HG02885 (cell line): ENCODE measurements around the gene INPP4B.
A peak's percentile ranks its signal among the peaks of the same experiment; 100 is the strongest.

Experiments
- ATAC-seq: cut with Tn5 transposase; IDR thresholded peaks from one replicate; pipeline ENCODE4 v1.9.1; 2021; ENCODE audit warnings: mild to moderate bottlenecking; ENCODE audit not compliant: unreplicated experiment, poor library complexity

The INPP4B gene

DNA sequence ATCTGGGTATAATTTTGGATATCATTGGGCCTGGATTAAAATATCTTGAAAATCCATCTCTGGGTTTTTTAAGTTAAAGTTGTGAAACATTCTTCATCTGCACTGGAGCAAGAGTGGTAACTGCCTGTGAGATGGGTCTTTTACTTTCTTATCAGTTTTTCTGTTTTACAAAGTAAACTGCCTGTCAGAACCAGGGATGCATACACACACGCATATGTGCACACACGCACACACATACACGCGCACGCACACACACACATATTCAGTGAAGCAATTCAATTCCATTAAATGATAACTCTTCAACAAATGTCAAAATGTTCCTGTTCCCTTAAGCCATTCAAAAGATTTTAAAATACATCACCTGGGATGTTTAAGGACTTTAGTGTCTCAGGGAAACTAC, 515.8 kb downstream of the INPP4B start:
- no peak for ATAC-seq

DNA sequence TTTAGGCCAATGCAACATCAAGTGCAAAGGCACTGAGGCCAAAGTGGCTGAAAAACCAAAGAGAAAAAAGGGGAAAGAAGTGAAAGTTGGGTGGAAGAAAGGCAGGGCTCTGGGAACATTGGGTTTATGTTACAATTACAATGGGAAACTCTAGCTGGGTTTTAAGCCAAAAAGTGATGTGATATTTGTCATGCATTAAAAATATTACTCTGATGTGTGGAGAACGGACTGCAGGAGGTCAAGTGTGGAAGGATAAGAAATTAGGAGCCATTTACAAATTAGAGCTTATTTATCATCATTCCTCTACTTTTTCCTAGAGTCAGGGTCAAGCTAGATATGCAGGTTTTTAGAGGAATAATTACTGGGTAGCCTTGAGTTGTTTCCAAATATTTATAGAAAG, 516.8 kb downstream of the INPP4B start:
- ATAC-seq, result no peak

DNA sequence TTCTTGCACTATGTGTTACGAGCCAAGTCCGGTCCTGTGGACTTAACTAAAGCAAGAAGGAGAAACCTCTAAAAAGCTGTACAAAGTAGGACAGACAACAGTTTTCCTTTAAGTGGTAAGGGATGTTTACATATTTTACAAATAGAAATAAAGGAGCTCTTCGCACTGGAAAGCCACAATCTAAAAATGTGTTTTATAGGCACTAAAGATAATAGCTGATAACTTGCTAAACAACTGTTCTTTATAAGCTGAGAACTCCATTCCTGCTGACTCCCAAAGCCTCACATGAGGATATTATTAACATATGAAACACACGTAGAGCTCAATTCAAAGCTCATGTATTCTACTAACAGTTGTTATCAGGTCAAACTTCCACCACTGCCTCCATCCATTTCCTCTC, 519.9 kb downstream of the INPP4B start:
- ATAC-seq, result no peak

DNA sequence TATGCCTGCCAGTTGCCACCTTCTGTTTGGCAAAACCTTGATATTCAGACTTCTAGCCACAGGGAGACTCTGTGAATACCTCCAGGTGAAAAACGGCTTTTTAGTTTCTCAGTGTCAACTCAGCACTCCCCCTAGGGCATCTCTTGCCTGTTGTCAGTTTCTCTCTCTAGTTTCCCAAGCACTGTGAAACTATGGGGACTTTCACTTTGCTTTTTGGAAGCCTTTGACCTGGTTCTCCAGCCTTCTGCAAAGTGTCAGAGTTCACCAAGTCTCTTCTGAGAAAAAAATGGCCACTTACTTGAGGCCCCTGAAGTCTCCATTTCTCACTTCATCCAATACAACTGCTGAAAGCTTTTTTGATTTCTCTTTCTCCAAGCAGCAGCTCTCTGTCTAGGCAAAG, 521.5 kb downstream of the INPP4B start:
- ATAC-seq, result peak; percentile 54

DNA sequence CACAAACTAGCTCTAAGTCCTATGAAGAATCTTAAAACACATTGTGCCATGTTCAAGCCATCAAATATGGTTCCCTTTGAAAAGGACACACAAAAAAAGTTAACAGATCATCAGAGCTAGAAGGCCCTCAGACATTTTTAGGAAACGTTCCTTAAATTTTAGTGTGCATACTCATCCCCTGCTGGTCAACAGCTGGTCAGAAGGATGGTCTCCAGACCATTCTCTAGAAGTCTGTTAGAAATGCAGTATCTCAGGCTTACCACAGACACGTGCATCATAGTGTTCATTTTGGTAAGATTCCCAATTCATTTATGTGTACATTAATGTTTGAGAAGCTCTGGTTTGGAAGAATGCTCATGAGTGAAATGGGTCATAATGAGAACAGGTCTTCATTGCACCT, 523.1 kb downstream of the INPP4B start:
- ATAC-seq, result no peak

DNA sequence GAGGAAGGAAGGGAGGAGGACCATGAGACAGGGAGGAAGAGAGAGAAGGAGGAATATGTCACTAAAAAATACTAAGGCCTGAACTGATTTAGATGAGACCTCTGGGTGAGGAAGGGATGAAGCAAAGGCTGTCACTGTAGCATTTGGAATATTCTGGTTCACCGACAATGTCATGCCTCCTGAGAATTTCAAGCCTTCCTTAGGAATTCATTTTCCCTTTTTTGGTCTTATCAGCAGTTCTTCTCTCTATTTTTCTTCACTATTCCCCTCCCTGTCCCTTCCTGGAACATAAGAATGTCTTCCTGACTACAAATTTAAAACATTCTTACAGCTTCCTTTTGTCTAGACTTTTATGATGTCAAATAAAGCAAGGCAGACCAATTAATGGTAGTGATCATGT, 527.8 kb downstream of the INPP4B start:
- ATAC-seq, result no peak

DNA sequence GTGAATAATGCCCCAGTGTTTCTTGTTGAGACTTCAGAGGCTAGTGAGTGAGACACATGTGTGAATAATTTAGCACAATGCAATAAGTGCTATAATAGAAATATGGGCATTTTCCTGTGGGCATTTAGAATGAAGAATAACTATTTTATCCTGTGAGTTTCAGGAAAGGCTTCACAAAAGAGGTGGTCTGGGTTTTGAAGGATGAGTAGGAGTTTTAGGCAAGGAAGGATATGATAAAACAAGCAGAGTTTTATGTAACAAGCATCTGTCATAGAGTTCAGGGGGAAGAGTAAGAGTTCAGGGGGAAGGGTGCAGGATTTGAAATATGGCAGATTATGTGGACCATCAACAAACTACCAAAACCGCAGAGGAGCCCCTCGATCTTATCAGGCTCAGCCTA, 529.2 kb downstream of the INPP4B start:
- no peak for ATAC-seq

DNA sequence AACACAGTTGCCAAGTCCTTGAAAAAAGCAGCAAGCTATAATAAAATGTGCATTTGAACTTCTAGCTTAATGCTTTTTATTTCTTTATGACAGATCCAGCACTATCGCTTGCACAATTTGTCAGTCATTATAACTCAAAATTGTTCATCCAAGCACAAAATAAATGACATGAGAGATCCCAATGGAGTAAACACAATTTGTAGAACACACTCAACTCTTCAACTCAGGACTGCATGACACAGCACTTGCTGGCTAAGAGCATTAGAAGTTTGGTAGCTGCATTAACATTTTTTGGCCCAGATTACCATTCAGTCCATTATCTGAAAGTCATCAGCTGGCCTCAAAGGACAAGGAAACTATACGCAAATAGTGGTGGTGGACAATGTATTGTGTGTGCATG, 530.1 kb downstream of the INPP4B start:
- no peak for ATAC-seq

DNA sequence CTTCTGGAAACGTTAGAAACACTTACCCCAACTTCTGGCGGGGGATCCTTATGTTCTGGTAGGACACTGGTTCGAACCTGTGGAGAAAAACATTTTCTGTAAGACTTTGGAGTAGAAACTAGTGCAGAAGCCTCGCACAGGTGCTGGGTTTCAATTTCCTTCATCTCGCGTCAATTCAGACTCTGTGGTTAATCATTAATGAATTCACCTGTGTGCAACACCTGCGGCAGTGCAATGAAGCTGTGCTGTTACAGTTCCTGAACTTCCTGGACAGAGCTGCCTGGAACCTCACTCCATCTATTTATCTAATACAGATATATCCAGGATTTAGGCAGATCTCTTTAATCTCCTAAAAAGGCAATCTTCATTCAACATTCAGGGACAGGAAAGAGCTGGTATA, 531.4 kb downstream of the INPP4B start:
- no peak for ATAC-seq

DNA sequence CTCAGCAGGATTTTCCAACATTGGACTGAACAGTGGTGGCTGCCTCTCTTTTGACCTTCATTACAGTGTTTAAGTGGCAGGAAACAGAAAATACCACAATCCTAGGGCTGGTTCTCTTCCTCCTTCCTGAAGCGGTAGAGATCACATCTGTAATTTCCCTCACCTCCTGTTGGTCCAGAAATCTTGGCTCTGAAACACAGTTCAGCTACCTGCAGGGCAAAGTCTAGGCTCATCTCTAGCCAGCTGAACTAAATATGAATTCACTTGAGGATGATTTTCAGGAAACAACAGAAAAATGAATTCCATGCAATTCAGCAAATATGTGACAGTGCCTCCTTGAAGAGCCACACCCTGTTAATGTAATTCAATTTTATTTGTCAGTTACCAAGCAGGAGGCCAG, 531.9 kb downstream of the INPP4B start:
- no peak for ATAC-seq

DNA sequence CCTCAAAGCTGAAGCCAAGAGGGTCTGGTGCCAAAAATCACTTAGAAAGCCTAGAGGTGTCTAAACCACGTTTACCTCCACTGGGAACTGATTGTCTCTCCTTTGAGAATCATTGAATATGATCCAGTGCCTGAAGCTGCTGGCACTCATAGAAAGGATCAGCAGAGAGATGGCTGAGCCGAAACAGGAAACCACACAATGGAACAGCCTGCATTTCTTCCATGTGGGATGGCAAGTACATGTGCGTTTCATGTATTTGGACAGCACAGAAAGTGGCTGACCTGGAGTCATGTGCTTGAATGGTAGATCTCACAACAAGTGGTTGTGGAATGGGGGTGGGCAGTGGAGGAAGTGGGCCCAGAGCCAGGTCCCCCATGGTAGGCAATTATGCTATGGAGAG, 533.7 kb downstream of the INPP4B start:
- no peak for ATAC-seq

DNA sequence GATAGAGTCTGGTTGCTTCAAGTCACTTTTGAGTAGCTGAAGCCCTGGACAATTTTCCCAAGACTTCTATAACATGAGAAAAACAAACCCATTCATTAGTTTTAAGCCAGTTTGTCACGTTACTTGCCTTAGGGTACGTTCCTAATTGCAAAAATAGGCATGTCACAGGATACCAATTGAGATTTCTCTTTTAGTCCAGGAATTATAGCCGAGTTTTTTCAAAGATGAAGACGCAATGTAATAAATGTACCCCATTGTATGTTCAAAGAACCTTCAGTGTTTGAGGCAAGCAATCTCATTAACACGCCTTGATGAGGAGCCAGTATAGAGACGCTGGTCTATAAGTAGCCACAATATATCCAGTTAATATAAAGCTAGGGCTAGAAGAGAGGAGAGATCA, 534.2 kb downstream of the INPP4B start:
- no peak for ATAC-seq

DNA sequence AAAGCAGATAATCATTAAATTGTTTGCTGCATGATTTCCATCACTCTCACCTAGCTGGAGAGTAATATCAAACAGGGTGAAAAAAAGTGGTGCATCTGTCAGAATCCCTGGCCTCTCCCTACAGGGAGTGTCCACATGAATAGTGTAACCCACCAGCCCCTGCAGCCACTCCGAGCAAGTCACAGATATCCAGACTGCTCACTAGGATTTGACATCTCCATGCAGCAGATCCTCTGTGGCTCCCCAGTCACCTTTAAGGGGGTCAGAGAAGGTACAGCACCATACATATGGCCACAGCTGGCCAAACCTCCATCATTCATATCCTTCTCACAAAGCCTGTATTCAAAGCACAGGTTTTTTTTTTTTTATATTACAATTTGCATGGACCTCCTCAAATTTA, 536.3 kb downstream of the INPP4B start:
- no peak for ATAC-seq

DNA sequence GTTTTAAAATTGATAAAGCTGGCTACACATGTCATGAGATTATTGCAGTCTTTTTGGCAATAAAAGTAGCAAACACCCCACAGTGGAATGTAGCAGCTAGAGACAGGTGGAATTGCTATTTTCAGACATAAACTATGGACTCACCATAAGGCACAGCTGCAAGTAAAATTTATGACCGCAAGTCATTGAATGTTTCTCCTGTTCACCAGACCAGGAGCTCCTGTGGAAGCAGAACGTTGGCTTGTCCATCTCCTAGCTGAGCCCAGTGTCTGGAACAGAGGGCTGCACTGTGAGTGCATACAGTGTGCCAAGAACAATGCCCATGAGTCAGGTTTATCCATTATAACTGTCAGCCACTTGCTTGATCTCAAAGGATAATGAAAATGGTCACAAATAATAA, 538.2 kb downstream of the INPP4B start:
- ATAC-seq, result no peak

DNA sequence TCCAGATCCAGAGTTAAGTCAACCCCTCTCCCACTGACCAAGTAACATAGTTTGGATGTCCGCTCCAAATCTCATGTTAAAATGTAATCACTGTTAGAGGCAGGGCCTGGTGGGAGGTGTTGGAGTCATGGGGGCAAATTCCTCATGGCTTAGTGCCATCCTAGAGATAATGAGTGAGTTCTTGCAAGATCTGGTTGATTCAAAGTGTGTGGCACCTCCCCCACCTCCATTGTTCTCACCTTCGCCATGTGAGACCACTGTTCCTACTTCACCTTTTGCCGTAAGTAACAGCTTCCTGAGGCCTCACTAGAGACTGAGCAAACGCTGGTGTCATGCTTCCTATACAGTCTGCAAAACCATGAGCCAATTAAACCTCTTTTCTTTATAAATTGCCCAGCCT, 548.8 kb downstream of the INPP4B start:
- no peak for ATAC-seq

DNA sequence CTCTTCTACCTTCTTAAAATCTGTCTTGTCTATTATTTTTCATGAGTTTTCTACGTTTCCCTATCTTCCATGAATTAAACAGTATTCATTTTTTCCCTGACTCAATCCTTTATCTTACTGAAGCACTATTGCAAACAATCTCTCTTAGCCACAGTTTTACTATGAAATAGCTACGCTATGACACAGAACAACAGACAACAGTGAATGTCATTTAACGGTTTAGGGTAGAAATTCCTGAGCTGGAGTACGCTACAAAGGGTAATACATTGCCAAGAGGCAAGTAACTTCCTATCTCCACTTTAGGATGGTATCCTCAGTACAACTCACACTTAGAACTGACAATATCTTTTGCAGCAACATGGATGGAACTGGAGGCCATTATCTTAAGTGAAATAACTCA, 552.6 kb downstream of the INPP4B start:
- ATAC-seq, result no peak

DNA sequence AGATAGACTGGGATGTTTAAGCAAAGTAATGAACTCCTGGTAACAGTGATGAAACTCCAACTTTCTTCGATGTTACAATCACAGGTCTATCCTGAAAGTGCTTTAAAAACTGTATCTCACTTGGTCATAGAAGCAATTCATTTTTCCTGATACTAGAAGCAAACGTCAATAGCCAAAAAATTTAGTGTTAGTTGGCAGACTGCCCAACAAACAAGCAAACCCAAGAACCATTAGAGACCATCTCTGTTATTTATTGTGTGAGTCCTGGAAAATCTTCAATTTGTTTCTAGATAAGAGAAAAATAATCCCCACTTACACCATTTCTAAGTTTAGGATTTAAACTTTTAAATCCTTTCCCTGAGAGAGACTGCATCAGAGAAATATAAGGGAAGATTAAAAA, 553.9 kb downstream of the INPP4B start:
- ATAC-seq, result no peak

DNA sequence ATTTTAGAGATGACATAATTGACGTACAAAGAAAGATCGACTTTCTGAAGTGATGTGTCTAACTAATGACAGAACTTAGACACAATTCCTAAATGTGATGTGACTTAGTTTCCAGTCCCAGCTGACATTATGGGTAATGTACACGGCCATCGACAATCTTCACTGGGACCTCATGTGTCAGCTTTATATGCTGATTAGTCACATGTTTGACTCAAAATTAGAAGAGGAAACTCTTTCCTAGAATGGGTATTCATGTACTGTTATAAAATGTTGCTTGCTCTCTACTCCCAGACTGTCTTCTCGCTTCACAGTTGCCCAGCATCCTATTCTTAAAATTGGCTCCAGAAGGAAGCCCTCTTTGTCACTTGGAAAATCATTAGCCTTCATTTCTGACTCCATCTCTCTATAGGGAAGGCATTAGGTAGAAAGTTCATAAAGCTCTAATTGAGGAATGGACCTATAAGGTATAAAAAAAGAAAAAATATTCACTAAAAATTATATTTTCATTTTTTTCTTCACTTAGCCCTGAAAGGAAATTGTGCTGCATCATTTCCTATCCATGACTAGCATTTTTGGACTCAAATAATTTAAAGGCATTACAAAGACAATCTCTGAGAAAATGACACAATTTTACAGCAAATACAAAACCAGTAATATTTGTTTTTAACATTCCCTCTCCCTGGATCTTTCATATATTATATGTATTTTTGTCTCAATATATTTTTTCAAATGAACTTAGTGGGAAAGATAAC, 554.6 kb downstream of the INPP4B start:
- ATAC-seq, result no peak

DNA sequence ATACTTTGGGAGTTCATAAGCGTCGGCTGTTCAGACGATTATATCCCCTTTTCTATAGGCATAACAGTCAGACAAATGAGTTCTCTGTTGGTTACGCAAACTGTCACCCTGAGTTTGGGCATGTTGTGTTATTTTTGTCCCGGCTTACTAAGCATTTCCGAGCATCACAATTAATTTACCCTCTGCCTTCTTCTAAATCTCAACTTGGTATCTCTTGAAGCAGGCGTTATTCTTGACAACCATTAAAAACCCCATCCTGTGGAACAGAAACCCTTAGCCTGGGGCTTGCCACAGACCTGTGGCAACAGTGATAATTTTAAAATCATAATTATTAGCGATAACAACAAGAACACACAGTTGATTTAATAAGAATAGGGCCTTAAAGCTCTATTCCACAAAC, 558.7 kb downstream of the INPP4B start:
- no peak for ATAC-seq

DNA sequence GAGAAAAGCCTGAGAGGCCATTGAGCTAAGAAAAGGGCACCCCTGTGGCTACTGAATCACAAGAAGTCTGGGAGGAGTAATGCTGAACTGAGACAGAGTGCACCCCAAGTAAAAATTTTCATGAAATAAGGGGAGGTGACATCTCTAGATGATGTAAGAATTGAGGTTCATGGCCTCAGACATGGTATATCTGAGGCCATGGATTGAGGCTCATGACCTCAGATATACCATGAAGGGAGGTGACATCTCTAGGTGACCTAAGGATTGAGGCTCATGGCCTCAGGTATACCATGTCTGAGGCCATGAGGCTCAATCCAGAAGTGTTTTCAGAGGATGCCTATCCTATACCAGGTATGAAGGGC, 560.9 kb downstream of the INPP4B start:
- no peak for ATAC-seq

DNA sequence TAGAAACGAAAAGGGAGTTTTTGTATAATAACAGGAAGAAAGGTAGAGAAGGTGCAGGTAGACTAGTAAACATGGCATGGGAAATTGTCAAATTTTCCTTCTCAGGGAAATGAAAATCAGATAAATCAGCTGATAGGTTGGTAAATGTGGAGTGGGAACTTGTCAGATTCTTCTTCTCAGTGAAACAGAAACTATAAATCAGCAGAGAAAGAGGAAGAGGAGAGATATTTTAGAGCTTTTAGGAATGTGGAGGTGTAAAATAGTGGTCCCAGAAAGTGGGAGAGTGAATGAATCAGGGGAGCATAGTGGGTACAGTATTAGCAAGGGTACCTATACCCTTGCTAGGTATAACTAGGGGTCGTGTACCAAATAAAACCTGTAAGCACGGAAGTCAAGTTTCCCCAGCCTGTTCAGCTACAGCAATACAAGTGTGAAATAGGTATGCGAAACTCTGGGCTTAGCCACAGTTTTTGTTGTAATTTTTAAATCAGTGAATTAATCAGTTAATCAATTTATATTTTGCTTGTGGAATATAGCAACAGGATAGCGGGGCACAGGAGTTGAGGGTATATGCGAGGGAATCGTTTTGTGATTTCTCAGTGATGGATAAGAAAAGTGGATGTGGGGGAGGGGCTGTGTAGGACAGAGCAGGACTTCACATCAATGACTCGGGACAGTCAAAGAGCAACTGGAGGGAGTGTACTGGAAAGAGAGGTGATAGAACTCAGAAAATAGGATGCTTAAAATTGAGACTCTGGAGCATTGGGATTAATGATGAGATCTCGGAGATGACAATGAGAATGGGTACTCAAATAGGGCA, 561.5 kb downstream of the INPP4B start:
- no peak for ATAC-seq

DNA sequence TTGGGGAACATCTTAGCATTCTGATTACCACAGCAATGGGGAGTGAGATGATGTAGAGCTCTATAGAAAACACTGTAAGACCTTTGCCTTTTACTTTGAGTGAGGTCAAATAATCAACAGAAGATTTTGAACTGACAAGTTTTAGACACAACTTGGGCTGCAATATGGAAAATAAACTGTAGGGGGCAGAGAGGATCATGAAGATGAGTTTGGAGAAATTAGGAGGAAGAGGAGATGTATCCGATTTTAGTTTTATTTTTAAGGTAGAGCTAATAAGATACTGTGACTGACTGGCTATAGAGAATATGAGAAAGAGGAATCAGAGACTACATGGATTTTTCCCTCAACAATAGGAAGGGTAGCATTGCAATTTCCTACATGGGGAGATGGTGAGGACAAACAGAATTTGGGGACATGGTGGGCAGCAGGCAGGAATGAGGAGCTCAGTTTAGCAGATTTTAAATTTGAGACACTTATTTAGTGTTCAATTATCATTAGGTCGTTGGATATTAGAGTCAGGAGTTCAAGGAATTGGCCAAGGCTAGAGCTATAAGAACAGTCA, 563.1 kb downstream of the INPP4B start:
- ATAC-seq, result no peak
